WERI-Rb-1 (cell line): Measurements from ENCODE around the gene ABHD16B.

Source experiments
- DNase-seq: peaks from one replicate; pipeline ENCODE4 v3.0.0-alpha.2; 2020
- H3K27ac ChIP-seq: fragments of 250-450 bp; sonication (Bioruptor Pico); 2 replicates; pipeline ENCODE4 v1.5.1; 2020; ENCODE audit warnings: mild to moderate bottlenecking, moderate library complexity
- H3K27me3 ChIP-seq: fragments of 250-450 bp; sonication (Bioruptor Pico); 2 replicates; pipeline ENCODE4 v1.5.1; 2021; ENCODE audit warnings: mild to moderate bottlenecking, low read depth, moderate library complexity; ENCODE audit not compliant: insufficient read depth, severe bottlenecking
- H3K36me3 ChIP-seq: fragments of 250-450 bp; sonication (Bioruptor Pico); 2 replicates; pipeline ENCODE4 v1.5.1; 2020; ENCODE audit warnings: mild to moderate bottlenecking, moderate library complexity
- H3K4me3 ChIP-seq: 2 replicates; pipeline ENCODE4 v1.5.1; 2011; ENCODE audit warnings: low read depth, mild to moderate bottlenecking, control low read depth, low read length
- H3K9me3 ChIP-seq: fragments of 250-450 bp; sonication (Bioruptor Pico); 2 replicates; pipeline ENCODE4 v1.5.1; 2021; ENCODE audit warnings: mild to moderate bottlenecking, moderate library complexity; ENCODE audit not compliant: severe bottlenecking
- TF ChIP-seq, protein P1 (sequence below): IDR thresholded peaks from 2 replicates; pipeline ENCODE4 v1.5.1; 2011; ENCODE audit warnings: low read depth, mild to moderate bottlenecking, control low read depth, inconsistent platforms, low read length

The ABHD16B gene

GRCh38 chr20:63828545-63828944, 32.8 kb upstream of the ABHD16B start:
- DNase-seq: no peak
- no peak overlapping the region for H3K4me3 ChIP-seq
- H3K9me3 ChIP-seq: no peaks in the 10 kb centered on the region
- H3K27ac ChIP-seq: no peak overlapping the region
- TF ChIP-seq, protein P1, sequence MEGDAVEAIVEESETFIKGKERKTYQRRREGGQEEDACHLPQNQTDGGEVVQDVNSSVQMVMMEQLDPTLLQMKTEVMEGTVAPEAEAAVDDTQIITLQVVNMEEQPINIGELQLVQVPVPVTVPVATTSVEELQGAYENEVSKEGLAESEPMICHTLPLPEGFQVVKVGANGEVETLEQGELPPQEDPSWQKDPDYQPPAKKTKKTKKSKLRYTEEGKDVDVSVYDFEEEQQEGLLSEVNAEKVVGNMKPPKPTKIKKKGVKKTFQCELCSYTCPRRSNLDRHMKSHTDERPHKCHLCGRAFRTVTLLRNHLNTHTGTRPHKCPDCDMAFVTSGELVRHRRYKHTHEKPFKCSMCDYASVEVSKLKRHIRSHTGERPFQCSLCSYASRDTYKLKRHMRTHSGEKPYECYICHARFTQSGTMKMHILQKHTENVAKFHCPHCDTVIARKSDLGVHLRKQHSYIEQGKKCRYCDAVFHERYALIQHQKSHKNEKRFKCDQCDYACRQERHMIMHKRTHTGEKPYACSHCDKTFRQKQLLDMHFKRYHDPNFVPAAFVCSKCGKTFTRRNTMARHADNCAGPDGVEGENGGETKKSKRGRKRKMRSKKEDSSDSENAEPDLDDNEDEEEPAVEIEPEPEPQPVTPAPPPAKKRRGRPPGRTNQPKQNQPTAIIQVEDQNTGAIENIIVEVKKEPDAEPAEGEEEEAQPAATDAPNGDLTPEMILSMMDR: no peak
- no peaks in the 10 kb centered on the region for H3K27me3 ChIP-seq
- H3K36me3 ChIP-seq: no peaks in the 10 kb centered on the region

DNA sequence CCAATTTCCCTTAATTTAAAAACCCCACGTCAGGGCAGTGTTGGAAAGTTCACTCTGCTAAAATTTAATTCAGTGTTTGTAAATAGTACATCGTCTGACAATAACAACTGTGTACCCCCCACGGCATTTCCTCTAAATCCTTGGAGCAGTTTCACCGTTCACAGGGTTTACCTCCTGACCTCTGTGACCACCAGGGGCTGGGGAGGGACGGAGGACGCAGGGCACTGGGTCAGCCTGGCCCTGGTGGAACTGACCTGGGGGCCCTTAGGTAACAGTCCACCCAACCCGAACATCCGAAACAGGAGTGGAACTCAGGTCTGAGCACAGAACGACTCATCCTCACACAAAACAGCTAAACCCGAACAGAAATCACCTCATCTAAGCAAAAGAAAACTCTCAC, 32.3 kb upstream of the ABHD16B start:
- TF ChIP-seq, protein P1: no peak
- H3K27me3 ChIP-seq: no peaks in the 10 kb centered on the region
- H3K36me3 ChIP-seq: no peaks in the 10 kb centered on the region
- H3K9me3 ChIP-seq: no peaks in the 10 kb centered on the region
- H3K27ac ChIP-seq: no peak overlapping the region
- no peak for DNase-seq
- H3K4me3 ChIP-seq: no peak overlapping the region

- no peaks in the 10 kb centered on the region for H3K9me3 ChIP-seq
- peak overlapping the region; percentile 58 for H3K4me3 ChIP-seq
- no peak for DNase-seq
- no peaks in the 10 kb centered on the region for H3K36me3 ChIP-seq
- H3K27me3 ChIP-seq: no peaks in the 10 kb centered on the region
- no peak overlapping the region for H3K27ac ChIP-seq
- TF ChIP-seq, protein P1: no peak
These were observed 31.7 kb upstream of the ABHD16B start for GRCh38 chr20:63829603-63829944.

- TF ChIP-seq, protein P1: no peak
- Histone ChIP-seq H3K4me3 (peak overlapping the region; percentile 58), H3K36me3 (no peaks in the 10 kb centered on the region), H3K27me3 (no peaks in the 10 kb centered on the region), H3K27ac (no peak overlapping the region; the same call in 1 of the 2 replicates), H3K9me3 (no peaks in the 10 kb centered on the region)
- no peak for DNase-seq
These were observed 31.1 kb upstream of the ABHD16B start for GRCh38 chr20:63829945-63830835.

DNA sequence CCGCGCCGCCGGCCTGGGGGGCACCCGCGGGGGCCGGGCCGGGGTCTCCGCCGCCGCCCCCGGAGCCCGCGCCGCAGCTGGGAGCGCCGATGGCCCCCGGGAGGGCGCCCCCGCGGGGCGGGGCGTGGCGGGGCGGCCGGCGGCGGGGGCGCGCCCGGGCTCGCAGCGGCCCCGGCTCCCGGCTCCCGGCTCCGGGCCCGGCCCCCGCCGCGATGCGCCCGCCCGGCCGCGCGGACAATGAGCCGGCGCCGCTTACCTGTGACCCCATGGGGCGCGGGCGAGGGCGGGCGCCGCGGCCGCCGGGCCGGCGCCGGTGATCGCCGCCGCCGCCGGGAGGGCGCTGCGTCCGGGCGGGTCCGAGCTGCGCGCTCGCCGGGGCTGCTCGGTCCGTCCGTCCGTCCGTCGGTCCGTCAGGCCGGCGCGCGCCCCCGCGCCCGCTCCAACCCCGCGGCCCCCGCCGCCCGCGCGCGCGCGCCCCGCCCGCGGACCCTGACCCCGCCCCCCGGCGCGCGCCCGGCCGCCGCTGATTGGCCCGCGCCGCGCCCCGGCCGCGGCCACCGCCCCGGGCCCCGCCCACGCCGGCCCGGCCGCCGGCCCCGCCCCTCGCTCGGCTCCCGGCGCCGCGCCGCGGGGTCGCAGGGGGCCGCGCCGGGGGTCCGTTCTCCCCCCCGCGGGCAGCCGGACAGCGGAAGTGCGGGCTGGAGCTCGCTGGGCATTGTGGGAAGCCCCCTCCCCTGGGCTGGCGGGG, 30.3 kb upstream of the ABHD16B start, which contains the start of gene ZBTB46:
Gene ZBTB46 (minus strand): TSS at position 424 of the 748 bp plus-strand sequence. CDS start 40,507 bp downstream, outside the sequence.
- TF ChIP-seq, protein P1: no peak
- no peak for DNase-seq

More for the DNA sequence above, 30.3 kb upstream of the ABHD16B start, which contains the start of gene ZBTB46:
- H3K27ac ChIP-seq: no peak within 1 kb of the TSS; the same call in 1 of the 2 replicates
- peak within 1 kb of the TSS; percentile 58 for H3K4me3 ChIP-seq
- H3K9me3 ChIP-seq: no peaks in the 10 kb centered on the region
- H3K27me3 ChIP-seq: no peaks in the 10 kb centered on the region
- H3K36me3 ChIP-seq: no peaks in the 10 kb centered on the region
